ENCODE measurements around the gene KATNB1.

KATNB1 gene

GRCh38 chr16:57798953-57799599 lies 63.5 kb downstream of the KATNB1 start:
- no peak for DNase-seq

GRCh38 chr16:57799600-57800199 lies 64.1 kb downstream of the KATNB1 start:
- DNase-seq, result no peak

GRCh38 chr16:57800200-57801097 lies 64.9 kb downstream of the KATNB1 start:
- no peak for DNase-seq

- DNase-seq, result no peak
Measured at GRCh38 chr16:57801098-57801808, 65.7 kb downstream of the KATNB1 start.

- DNase-seq, result no peak
Measured at GRCh38 chr16:57801809-57802340, 66.3 kb downstream of the KATNB1 start.

GRCh38 chr16:57802341-57803133 lies 67.0 kb downstream of the KATNB1 start, which contains the start of gene KIFC3:
Gene KIFC3 (minus strand): TSS chr16:57802491. CDS start chr16:57798243, 4,248 bp downstream.
- peak; percentile 78 for DNase-seq

GRCh38 chr16:57803134-57803990 lies 67.8 kb downstream of the KATNB1 start:
- no peak for DNase-seq

- DNase-seq, result no peak
Measured at GRCh38 chr16:57804111-57804837, 68.7 kb downstream of the KATNB1 start.

- no peak for DNase-seq
Measured at GRCh38 chr16:57805176-57805575, 69.6 kb downstream of the KATNB1 start.

Data from stimulated activated CD8-positive, alpha-beta memory T cell treated with anti-CD3 and anti-CD28 coated beads, Interleukin-4, amount 100 ng/mL, for 48 hours (primary cell).